Neural cell (in vitro differentiated cells): ENCODE measurements around the gene CLIC4. TPM values are rescaled to one million over a fixed set of nuclear protein-coding genes. Genes with fewer than 3 reads are reported as not detected.

Experiments
- H2AFZ ChIP-seq: fragments of 200-600, 300-800 bp; sonication (generic), shearing (Covaris generic); 2 replicates; pipeline ENCODE4 v1.6.0; 2014; ENCODE audit warnings: low read depth, mild to moderate bottlenecking, antibody characterized with exemption, low read length, moderate library complexity
- H3F3A ChIP-seq: fragments of 200-600 bp; shearing (Covaris generic); 2 replicates; pipeline ENCODE4 v1.6.1; 2016; ENCODE audit warnings: mild to moderate bottlenecking, moderate library complexity, mixed read lengths, antibody characterized with exemption, low read length; ENCODE audit not compliant: insufficient read depth, poor library complexity, severe bottlenecking
- H3K27ac ChIP-seq: fragments of 200-600, 300-800 bp; sonication (generic), shearing (Covaris generic); 2 replicates; pipeline ENCODE4 v1.5.1; 2014; ENCODE audit warnings: mild to moderate bottlenecking, low read length, moderate library complexity
- H3K27me3 ChIP-seq: fragments of 300-800, 200-600 bp; sonication (generic), shearing (Covaris generic); 2 replicates; pipeline ENCODE4 v1.6.0; 2014; ENCODE audit warnings: mild to moderate bottlenecking, low read depth, low read length, moderate library complexity; ENCODE audit not compliant: insufficient read depth
- H3K36me3 ChIP-seq: fragments of 300-800, 200-600 bp; sonication (generic), shearing (Covaris generic); 2 replicates; pipeline ENCODE4 v1.5.1; 2014; ENCODE audit warnings: mild to moderate bottlenecking, antibody characterized with exemption, low read length, moderate library complexity; ENCODE audit not compliant: insufficient read depth
- H3K4me2 ChIP-seq: fragments of 300-800, 200-600 bp; sonication (generic), shearing (Covaris generic); 2 replicates; pipeline ENCODE4 v1.6.0; 2014; ENCODE audit warnings: mild to moderate bottlenecking, low read length
- H3K4me3 ChIP-seq: fragments of 300-800, 200-600 bp; sonication (generic), shearing (Covaris generic); 2 replicates; pipeline ENCODE4 v1.5.1; 2014; ENCODE audit warnings: mild to moderate bottlenecking, low read length, moderate library complexity
- H3K79me2 ChIP-seq: fragments of 200-600 bp; shearing (Covaris generic); replicated peaks from 2 replicates; pipeline ENCODE4 v1.6.0; 2014; ENCODE audit warnings: mild to moderate bottlenecking, low read length, moderate library complexity; ENCODE audit not compliant: insufficient read depth
- H3K9ac ChIP-seq: fragments of 300-800, 200-600 bp; sonication (generic), shearing (Covaris generic); 2 replicates; pipeline ENCODE4 v1.6.1; 2016; ENCODE audit warnings: mild to moderate bottlenecking, low read length, mixed read lengths
- H3K9me2 ChIP-seq: fragments of 200-600 bp; shearing (Covaris generic); 2 replicates; pipeline ENCODE4 v1.6.1; 2016; ENCODE audit warnings: mild to moderate bottlenecking, low read length, mixed read lengths; ENCODE audit not compliant: insufficient read depth
- H3K9me3 ChIP-seq: fragments of 200-600, 300-800 bp; sonication (generic), shearing (Covaris generic); 2 replicates; pipeline ENCODE4 v1.6.1; 2016; ENCODE audit warnings: mild to moderate bottlenecking, mixed run types, low read length, moderate library complexity, mixed read lengths
- H4K20me1 ChIP-seq: fragments of 200-600 bp; shearing (Covaris generic); 2 replicates; pipeline ENCODE4 v1.6.1; 2016; ENCODE audit warnings: mild to moderate bottlenecking, mixed run types; ENCODE audit not compliant: insufficient read depth
- EP300 ChIP-seq: fragments of 450-650 bp; conservative IDR thresholded peaks from 2 replicates; pipeline ENCODE4 v1.6.1; 2014; ENCODE audit warnings: antibody characterized with exemption, mild to moderate bottlenecking, moderate library complexity; ENCODE audit not compliant: poor library complexity, severe bottlenecking
- EZH2 ChIP-seq: fragments of 200-600, 300-800 bp; shearing (Covaris generic), sonication (generic); IDR thresholded peaks from 2 replicates; pipeline ENCODE4 v1.6.1; 2014; ENCODE audit warnings: antibody characterized with exemption, low read length, borderline replicate concordance, mild to moderate bottlenecking; ENCODE audit not compliant: insufficient read depth, poor library complexity, severe bottlenecking
- MXI1 ChIP-seq: fragments of 450-650 bp; conservative IDR thresholded peaks from 2 replicates; pipeline ENCODE4 v1.6.1; 2014; ENCODE audit warnings: antibody characterized with exemption, mild to moderate bottlenecking; ENCODE audit not compliant: poor library complexity, severe bottlenecking
- POLR2AphosphoS5 ChIP-seq: IDR thresholded peaks from 2 replicates; pipeline ENCODE4 v1.6.1; 2012
- RAD21 ChIP-seq: fragments of 450-650 bp; conservative IDR thresholded peaks from 2 replicates; pipeline ENCODE4 v1.6.1; 2014; ENCODE audit warnings: antibody characterized with exemption, mild to moderate bottlenecking, moderate library complexity
- SMC3 ChIP-seq: fragments of 450-650 bp; conservative IDR thresholded peaks from 2 replicates; pipeline ENCODE4 v1.6.1; 2014; ENCODE audit warnings: antibody characterized with exemption, mild to moderate bottlenecking, moderate library complexity; ENCODE audit not compliant: poor library complexity
- TAF1 ChIP-seq: IDR thresholded peaks from 2 replicates; pipeline ENCODE4 v1.6.1; 2012; ENCODE audit warnings: low read depth
- polyA plus RNA-seq: library from polyadenylated mRNA; depleted of rRNA; stranded (reverse); fragments of >200 nt; gene quantifications from 2 replicates; pipeline ENCODE4 v1.2.3, GENCODE V29; 2014
- TF ChIP-seq, protein P1 (sequence below): fragments of 450-650 bp; IDR thresholded peaks from 2 replicates; pipeline ENCODE4 v1.5.1; 2014; ENCODE audit warnings: antibody characterized with exemption, mild to moderate bottlenecking, moderate library complexity; ENCODE audit not compliant: poor library complexity, severe bottlenecking
- TF ChIP-seq, protein P2 (sequence below): IDR thresholded peaks from 2 replicates; pipeline ENCODE4 v1.6.1; 2012; ENCODE audit warnings: borderline replicate concordance

CLIC4 gene
- polyA plus RNA-seq, 1 donor from 2014 or later, result 133 TPM

GRCh38 chr1:24857507-24858133 is 112.4 kb downstream of the CLIC4 start:
- Histone ChIP-seq H3K36me3 (no peaks in the 10 kb centered on the region), H3K4me3 (no peak overlapping the region), H3K79me2 (no peaks in the 10 kb centered on the region), H4K20me1 (no peaks in the 10 kb centered on the region), H3K9ac (no peak overlapping the region), H3K4me2 (no peak overlapping the region), H3K9me2 (no peaks in the 10 kb centered on the region), H3F3A (no peaks in the 10 kb centered on the region), H2AFZ (no peak overlapping the region), H3K27ac (no peak overlapping the region), H3K9me3 (no peaks in the 10 kb centered on the region), H3K27me3 (no peaks in the 10 kb centered on the region)
- TF ChIP-seq POLR2AphosphoS5, result no peak
- TF ChIP-seq MXI1, result no peak
- TF ChIP-seq EZH2, result no peak
- TF ChIP-seq, protein P1, sequence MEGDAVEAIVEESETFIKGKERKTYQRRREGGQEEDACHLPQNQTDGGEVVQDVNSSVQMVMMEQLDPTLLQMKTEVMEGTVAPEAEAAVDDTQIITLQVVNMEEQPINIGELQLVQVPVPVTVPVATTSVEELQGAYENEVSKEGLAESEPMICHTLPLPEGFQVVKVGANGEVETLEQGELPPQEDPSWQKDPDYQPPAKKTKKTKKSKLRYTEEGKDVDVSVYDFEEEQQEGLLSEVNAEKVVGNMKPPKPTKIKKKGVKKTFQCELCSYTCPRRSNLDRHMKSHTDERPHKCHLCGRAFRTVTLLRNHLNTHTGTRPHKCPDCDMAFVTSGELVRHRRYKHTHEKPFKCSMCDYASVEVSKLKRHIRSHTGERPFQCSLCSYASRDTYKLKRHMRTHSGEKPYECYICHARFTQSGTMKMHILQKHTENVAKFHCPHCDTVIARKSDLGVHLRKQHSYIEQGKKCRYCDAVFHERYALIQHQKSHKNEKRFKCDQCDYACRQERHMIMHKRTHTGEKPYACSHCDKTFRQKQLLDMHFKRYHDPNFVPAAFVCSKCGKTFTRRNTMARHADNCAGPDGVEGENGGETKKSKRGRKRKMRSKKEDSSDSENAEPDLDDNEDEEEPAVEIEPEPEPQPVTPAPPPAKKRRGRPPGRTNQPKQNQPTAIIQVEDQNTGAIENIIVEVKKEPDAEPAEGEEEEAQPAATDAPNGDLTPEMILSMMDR, result no peak
- TF ChIP-seq TAF1, result no peak
- TF ChIP-seq RAD21, result no peak

DNA sequence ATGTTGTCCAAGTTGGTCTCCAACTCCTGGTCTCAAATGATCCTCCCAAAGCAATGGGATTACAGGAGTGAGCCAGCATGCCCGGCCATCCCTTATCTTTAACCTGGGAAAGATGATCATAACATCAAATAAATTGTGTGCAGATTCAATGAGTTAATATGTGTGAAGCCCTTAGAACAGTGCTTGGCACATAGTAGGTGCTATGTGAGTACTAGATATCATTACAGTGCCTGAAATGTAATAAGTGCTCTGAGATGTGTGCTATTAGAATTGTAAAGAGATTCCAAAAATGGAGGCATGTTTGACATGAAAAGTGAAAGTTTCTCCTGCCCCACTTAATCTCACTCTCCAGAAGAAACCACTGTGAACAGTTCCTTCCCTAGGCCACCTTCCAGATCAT is 113.0 kb downstream of the CLIC4 start:
- Histone ChIP-seq H3K79me2 (no peaks in the 10 kb centered on the region), H3K27ac (no peak overlapping the region), H3K4me3 (no peak overlapping the region), H2AFZ (no peak overlapping the region), H3F3A (no peaks in the 10 kb centered on the region), H3K9me2 (no peaks in the 10 kb centered on the region), H3K4me2 (no peak overlapping the region), H4K20me1 (no peaks in the 10 kb centered on the region), H3K36me3 (no peaks in the 10 kb centered on the region), H3K27me3 (no peaks in the 10 kb centered on the region), H3K9me3 (no peaks in the 10 kb centered on the region), H3K9ac (no peak overlapping the region)
- TF ChIP-seq RAD21, result no peak
- TF ChIP-seq POLR2AphosphoS5, result no peak

DNA sequence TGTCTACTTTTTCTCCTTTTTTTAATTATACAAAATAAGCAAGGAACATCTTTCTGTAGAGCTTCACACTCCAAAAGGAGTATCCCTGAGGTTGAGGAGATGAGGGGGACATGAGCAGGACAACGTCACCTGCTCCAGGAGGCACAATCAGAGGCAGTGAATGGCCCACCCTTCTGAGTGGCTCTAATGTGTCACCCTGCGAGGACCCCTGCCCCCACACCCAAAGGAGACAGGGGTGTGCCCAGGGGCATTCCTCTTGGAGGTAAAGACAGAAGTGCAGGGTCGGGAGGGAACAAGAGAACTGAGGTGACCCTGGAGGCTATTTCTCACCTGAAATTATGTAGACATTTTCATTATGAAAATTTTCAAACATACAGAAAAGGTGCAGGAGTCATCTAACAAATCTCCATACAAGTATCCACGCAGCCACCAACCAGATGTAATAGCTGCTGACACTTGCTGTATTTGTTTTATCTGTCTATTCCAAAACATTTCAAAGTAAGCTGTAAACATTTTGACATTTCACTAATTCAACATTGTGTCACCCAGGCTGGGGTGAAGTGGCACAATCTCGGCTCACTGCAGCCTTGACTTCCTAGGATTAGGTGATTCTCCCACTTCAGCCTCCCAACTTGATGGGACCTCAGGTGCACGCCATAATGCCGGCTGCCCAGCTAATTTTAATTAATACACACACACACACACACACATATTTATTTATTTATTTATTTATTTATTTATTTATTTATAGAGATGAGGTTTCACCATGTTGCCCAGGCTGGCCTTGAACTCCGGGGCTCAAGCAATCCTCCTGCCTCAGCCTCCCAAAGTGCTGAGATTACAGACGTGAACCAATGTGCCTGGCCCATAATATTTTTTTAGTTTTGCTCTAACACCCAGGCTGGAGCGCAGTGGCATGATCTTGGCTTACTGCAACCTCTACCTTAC is 114.1 kb downstream of the CLIC4 start:
- no peaks in the 10 kb centered on the region for H3K9me3 ChIP-seq
- no peaks in the 10 kb centered on the region for H4K20me1 ChIP-seq
- no peaks in the 10 kb centered on the region for H3F3A ChIP-seq
- H3K27ac ChIP-seq, result no peak overlapping the region
- H3K4me2 ChIP-seq, result no peak overlapping the region
- no peak for TF ChIP-seq SMC3
- TF ChIP-seq EP300, result no peak
- TF ChIP-seq EZH2, result no peak
- no peak for TF ChIP-seq RAD21
- TF ChIP-seq MXI1, result no peak
- TF ChIP-seq, protein P2, sequence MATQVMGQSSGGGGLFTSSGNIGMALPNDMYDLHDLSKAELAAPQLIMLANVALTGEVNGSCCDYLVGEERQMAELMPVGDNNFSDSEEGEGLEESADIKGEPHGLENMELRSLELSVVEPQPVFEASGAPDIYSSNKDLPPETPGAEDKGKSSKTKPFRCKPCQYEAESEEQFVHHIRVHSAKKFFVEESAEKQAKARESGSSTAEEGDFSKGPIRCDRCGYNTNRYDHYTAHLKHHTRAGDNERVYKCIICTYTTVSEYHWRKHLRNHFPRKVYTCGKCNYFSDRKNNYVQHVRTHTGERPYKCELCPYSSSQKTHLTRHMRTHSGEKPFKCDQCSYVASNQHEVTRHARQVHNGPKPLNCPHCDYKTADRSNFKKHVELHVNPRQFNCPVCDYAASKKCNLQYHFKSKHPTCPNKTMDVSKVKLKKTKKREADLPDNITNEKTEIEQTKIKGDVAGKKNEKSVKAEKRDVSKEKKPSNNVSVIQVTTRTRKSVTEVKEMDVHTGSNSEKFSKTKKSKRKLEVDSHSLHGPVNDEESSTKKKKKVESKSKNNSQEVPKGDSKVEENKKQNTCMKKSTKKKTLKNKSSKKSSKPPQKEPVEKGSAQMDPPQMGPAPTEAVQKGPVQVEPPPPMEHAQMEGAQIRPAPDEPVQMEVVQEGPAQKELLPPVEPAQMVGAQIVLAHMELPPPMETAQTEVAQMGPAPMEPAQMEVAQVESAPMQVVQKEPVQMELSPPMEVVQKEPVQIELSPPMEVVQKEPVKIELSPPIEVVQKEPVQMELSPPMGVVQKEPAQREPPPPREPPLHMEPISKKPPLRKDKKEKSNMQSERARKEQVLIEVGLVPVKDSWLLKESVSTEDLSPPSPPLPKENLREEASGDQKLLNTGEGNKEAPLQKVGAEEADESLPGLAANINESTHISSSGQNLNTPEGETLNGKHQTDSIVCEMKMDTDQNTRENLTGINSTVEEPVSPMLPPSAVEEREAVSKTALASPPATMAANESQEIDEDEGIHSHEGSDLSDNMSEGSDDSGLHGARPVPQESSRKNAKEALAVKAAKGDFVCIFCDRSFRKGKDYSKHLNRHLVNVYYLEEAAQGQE, result no peak
- no peak for TF ChIP-seq POLR2AphosphoS5
- TF ChIP-seq TAF1, result no peak
- TF ChIP-seq, protein P1, result no peak
- H2AFZ ChIP-seq, result no peak overlapping the region
- no peaks in the 10 kb centered on the region for H3K79me2 ChIP-seq
- no peaks in the 10 kb centered on the region for H3K27me3 ChIP-seq
- no peak overlapping the region for H3K9ac ChIP-seq
- no peaks in the 10 kb centered on the region for H3K36me3 ChIP-seq
- no peak overlapping the region for H3K4me3 ChIP-seq
- H3K9me2 ChIP-seq, result no peaks in the 10 kb centered on the region
